H9 (cell line): ENCODE data around the gene RAP1GAP2. TPM values are rescaled to one million over a fixed set of nuclear protein-coding genes. Genes with fewer than 3 reads are reported as not detected.

ENCODE experiments used
- DNase-seq: peaks from one replicate; pipeline ENCODE4 v3.0.0-alpha.2; 2017
- H2AFZ ChIP-seq: one replicate; pipeline ENCODE4 v1.6.1; 2013; ENCODE audit warnings: mild to moderate bottlenecking, low read length, control low read depth, moderate library complexity
- H2AK5ac ChIP-seq: 2 replicates; pipeline ENCODE4 v1.6.1; 2013; ENCODE audit warnings: low read length, control low read depth, mixed read lengths; ENCODE audit not compliant: insufficient read length
- H2BK120ac ChIP-seq: one replicate; pipeline ENCODE4 v1.6.1; 2013; ENCODE audit warnings: low read depth, mild to moderate bottlenecking, low read length, control low read depth, inconsistent platforms; ENCODE audit not compliant: poor library complexity, severe bottlenecking
- H2BK12ac ChIP-seq: 2 replicates; pipeline ENCODE4 v1.6.1; 2013; ENCODE audit warnings: low read length, control low read depth, mixed read lengths, low read depth; ENCODE audit not compliant: insufficient read length
- H2BK15ac ChIP-seq: 2 replicates; pipeline ENCODE4 v1.6.1; 2013; ENCODE audit warnings: low read depth, low read length, control low read depth
- H2BK20ac ChIP-seq: one replicate; pipeline ENCODE4 v1.6.1; 2013; ENCODE audit warnings: low read depth, mild to moderate bottlenecking, low read length, control low read depth, inconsistent platforms; ENCODE audit not compliant: poor library complexity, severe bottlenecking
- H2BK5ac ChIP-seq: 2 replicates; pipeline ENCODE4 v1.6.1; 2013; ENCODE audit warnings: low read length, control low read depth, mixed read lengths; ENCODE audit not compliant: insufficient read length
- H3K14ac ChIP-seq: 2 replicates; pipeline ENCODE4 v1.6.1; 2013; ENCODE audit warnings: low read length, control low read depth; ENCODE audit not compliant: insufficient read depth
- H3K18ac ChIP-seq: 2 replicates; pipeline ENCODE4 v1.6.1; 2013; ENCODE audit warnings: low read depth, mild to moderate bottlenecking, mixed read lengths, low read length, control low read depth; ENCODE audit not compliant: insufficient read length
- H3K23ac ChIP-seq: 2 replicates; pipeline ENCODE4 v1.6.1; 2013; ENCODE audit warnings: low read length, control low read depth, mixed read lengths, low read depth; ENCODE audit not compliant: insufficient read length
- H3K23me2 ChIP-seq: 2 replicates; pipeline ENCODE4 v1.6.1; 2013; ENCODE audit warnings: low read depth, mild to moderate bottlenecking, mixed read lengths, low read length, control low read depth; ENCODE audit not compliant: insufficient read length, poor library complexity, severe bottlenecking
- H3K27ac ChIP-seq: 2 replicates; pipeline ENCODE4 v1.5.1; 2013; ENCODE audit warnings: low read length, control low read depth, mixed read lengths, low read depth; ENCODE audit not compliant: insufficient read length
- H3K27me3 ChIP-seq: 2 replicates; pipeline ENCODE4 v1.6.1; 2013; ENCODE audit warnings: low read length, control low read depth, inconsistent platforms; ENCODE audit not compliant: insufficient read depth
- H3K4ac ChIP-seq: 2 replicates; pipeline ENCODE4 v1.6.1; 2013; ENCODE audit warnings: low read depth, mild to moderate bottlenecking, control low read depth, inconsistent platforms, low read length, moderate library complexity
- H3K4me1 ChIP-seq: 2 replicates; pipeline ENCODE4 v1.6.1; 2013; ENCODE audit warnings: low read length, control low read depth, inconsistent platforms; ENCODE audit not compliant: insufficient read depth
- H3K4me2 ChIP-seq: 2 replicates; pipeline ENCODE4 v1.6.1; 2013; ENCODE audit warnings: low read length, control low read depth, mixed read lengths; ENCODE audit not compliant: insufficient read length, insufficient read depth
- H3K56ac ChIP-seq: 2 replicates; pipeline ENCODE4 v1.6.1; 2013; ENCODE audit warnings: low read depth, mild to moderate bottlenecking, mixed read lengths, low read length, control low read depth; ENCODE audit not compliant: insufficient read length
- H3K79me1 ChIP-seq: 2 replicates; pipeline ENCODE4 v1.6.1; 2013; ENCODE audit warnings: low read depth, mild to moderate bottlenecking, moderate library complexity, low read length, control low read depth, inconsistent platforms; ENCODE audit not compliant: insufficient read depth, poor library complexity, severe bottlenecking
- H3K79me2 ChIP-seq: 2 replicates; pipeline ENCODE4 v1.6.1; 2013; ENCODE audit warnings: low read length, control low read depth, inconsistent platforms; ENCODE audit not compliant: insufficient read depth
- H3K9ac ChIP-seq: 2 replicates; pipeline ENCODE4 v1.6.1; 2013; ENCODE audit warnings: low read length, control low read depth, mixed read lengths; ENCODE audit not compliant: insufficient read length; ENCODE audit errors: extremely low read depth
- H3K9me3 ChIP-seq: one replicate; pipeline ENCODE4 v1.6.1; 2013; ENCODE audit warnings: low read depth, low read length, inconsistent platforms; ENCODE audit not compliant: control insufficient read depth
- H3T11ph ChIP-seq: one replicate; pipeline ENCODE4 v1.6.1; 2013; ENCODE audit warnings: mild to moderate bottlenecking, low read length, control low read depth, inconsistent platforms
- H4K20me1 ChIP-seq: one replicate; pipeline ENCODE4 v1.6.1; 2013; ENCODE audit not compliant: control insufficient read depth, insufficient read length, insufficient read depth
- H4K5ac ChIP-seq: 2 replicates; pipeline ENCODE4 v1.6.1; 2013; ENCODE audit warnings: low read depth, mild to moderate bottlenecking, mixed read lengths, low read length, control low read depth; ENCODE audit not compliant: insufficient read length
- H4K8ac ChIP-seq: replicated peaks from 2 replicates; pipeline ENCODE4 v1.6.1; 2013; ENCODE audit warnings: low read length, control low read depth, mixed read lengths, low read depth; ENCODE audit not compliant: insufficient read length
- H4K91ac ChIP-seq: 2 replicates; pipeline ENCODE4 v1.6.1; 2013; ENCODE audit warnings: low read depth, mild to moderate bottlenecking, moderate library complexity, mixed read lengths, low read length, control low read depth; ENCODE audit not compliant: insufficient read length
- H3K27ac Mint-ChIP-seq, 3 experiments: 2 replicates in 2 of 3; 3 replicates in 1 of 3; pipeline ENCODE4 v1.8.0; 2020 to 2021; ENCODE audit warnings: mixed read lengths in 3 of 3, mild to moderate bottlenecking in 1 of 3, moderate library complexity in 1 of 3
- H3K27me3 Mint-ChIP-seq: 2 replicates; pipeline ENCODE4 v1.8.0; 2021; ENCODE audit warnings: low read depth, mild to moderate bottlenecking, moderate library complexity, mixed read lengths
- H3K36me3 Mint-ChIP-seq, 3 experiments: 2 replicates in 2 of 3; 3 replicates in 1 of 3; pipeline ENCODE4 v1.8.0; 2020 to 2021; ENCODE audit warnings: low read depth in 3 of 3, mixed read lengths in 3 of 3; ENCODE audit not compliant: insufficient read depth in 1 of 3
- H3K4me1 Mint-ChIP-seq, 2 experiments: 2 replicates each; pipeline ENCODE4 v1.8.0; 2020; ENCODE audit warnings: mixed read lengths in 2 of 2
- H3K4me3 Mint-ChIP-seq, 2 experiments: 2 replicates in 1 of 2; 3 replicates in 1 of 2; pipeline ENCODE4 v1.8.0; 2020 to 2021; ENCODE audit warnings: mild to moderate bottlenecking in 2 of 2, mixed read lengths in 2 of 2, moderate library complexity in 1 of 2
- H3K9me3 Mint-ChIP-seq, 2 experiments: 2 replicates in 1 of 2; 3 replicates in 1 of 2; pipeline ENCODE4 v1.8.0; 2020; ENCODE audit warnings: mild to moderate bottlenecking in 2 of 2, mixed read lengths in 2 of 2, moderate library complexity in 1 of 2
- WGBS: extraction: QIAGEN DNeasy Blood & Tissue Kit; methylation state at CpG from one replicate; pipeline ENCODE4 v1.1.7; 2013; ENCODE audit warnings: missing lambda C conversion rate, low lambda C conversion rate, mixed read lengths; ENCODE audit not compliant: insufficient read length; ENCODE audit errors: extremely low coverage; 5-methylcytosine and 5-hydroxymethylcytosine counted together
- total RNA-seq: library from RNA; stranded (reverse); gene quantifications from 2 replicates; pipeline ENCODE4 v1.2.1, GENCODE V29; 2021
- TF ChIP-seq, protein P1 (sequence below): fragments of 200-600 bp; sonication (generic); conservative IDR thresholded peaks from 3 replicates; pipeline ENCODE4 v1.8.0; 2021; ENCODE audit warnings: antibody characterized with exemption, mild to moderate bottlenecking

Gene RAP1GAP2
- total RNA-seq, 1 experiment from 2014 or later = 33.8 TPM

DNA sequence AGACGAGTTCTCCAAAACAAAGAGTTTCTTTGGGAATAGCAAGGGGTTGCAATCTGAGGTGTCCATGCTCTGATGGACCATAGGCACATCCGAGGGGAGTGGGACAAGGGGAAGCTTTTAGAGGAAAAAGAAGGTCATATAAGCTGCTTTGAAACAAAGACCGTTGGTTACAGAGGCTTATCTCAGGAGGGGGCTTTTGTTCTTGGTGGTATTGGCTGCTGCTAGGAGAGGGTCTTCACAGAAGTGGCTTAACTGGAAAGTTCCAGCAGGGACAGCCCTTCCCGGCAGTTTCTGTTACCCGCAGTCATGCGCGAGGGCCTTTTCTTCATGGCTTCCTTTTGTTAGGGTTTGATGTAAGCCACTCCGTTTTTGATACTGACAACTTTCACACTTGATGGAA is 76.0 kb downstream of the RAP1GAP2 start:
- Histone ChIP-seq H3K9me3 (no peaks in the 10 kb centered on the region), H4K91ac (no peak overlapping the region), H2BK120ac (no peak overlapping the region), H2BK15ac (no peak overlapping the region), H3K27ac (peak overlapping the region; percentile 66), H2BK20ac (peak overlapping the region; percentile 90), H3K4me1 (peaks cover 17% of the 10 kb centered on the region; the same call in 1 of the 2 replicates), H3K27me3 (no peaks in the 10 kb centered on the region), H3K23me2 (peaks cover 3% of the 10 kb centered on the region), H3K14ac (no peak overlapping the region), H4K20me1 (no peaks in the 10 kb centered on the region), H2AK5ac (no peak overlapping the region), H2BK5ac (no peak overlapping the region), H3K9ac (no peak overlapping the region), H3K79me2 (no peaks in the 10 kb centered on the region; the same call in 1 of the 2 replicates), H3T11ph (no peak overlapping the region), H3K4me2 (no peak overlapping the region), H3K79me1 (no peaks in the 10 kb centered on the region), H2AFZ (no peak overlapping the region), H3K56ac (no peak overlapping the region), H3K23ac (no peak overlapping the region), H4K8ac (no peak overlapping the region), H3K4ac (no peak overlapping the region), H4K5ac (no peak overlapping the region), H2BK12ac (peak overlapping the region; percentile 47), H3K18ac (peak overlapping the region; percentile 64)
- WGBS = no CpG with 5 or more reads among the region's 8 CpGs
- Mint-ChIP-seq H3K27me3 (no peaks in the 10 kb centered on the region; the same call in 1 of the 2 replicates), H3K36me3 (peaks cover 2 to 5% (median 3%) of the 10 kb centered on the region in 3 experiments; a peak in 5 of 7 replicates), H3K4me1 (peaks cover 66 to 85% of the 10 kb centered on the region in 2 experiments), H3K27ac (peak overlapping the region; percentile 82 to 98 (median 92)), H3K9me3 (no peaks in the 10 kb centered on the region; a peak in 1 of 5 replicates), H3K4me3 (peak overlapping the region; percentile 40 to 43; a peak in 4 of 5 replicates)
- DNase-seq = peak; percentile 79
- TF ChIP-seq, protein P1, sequence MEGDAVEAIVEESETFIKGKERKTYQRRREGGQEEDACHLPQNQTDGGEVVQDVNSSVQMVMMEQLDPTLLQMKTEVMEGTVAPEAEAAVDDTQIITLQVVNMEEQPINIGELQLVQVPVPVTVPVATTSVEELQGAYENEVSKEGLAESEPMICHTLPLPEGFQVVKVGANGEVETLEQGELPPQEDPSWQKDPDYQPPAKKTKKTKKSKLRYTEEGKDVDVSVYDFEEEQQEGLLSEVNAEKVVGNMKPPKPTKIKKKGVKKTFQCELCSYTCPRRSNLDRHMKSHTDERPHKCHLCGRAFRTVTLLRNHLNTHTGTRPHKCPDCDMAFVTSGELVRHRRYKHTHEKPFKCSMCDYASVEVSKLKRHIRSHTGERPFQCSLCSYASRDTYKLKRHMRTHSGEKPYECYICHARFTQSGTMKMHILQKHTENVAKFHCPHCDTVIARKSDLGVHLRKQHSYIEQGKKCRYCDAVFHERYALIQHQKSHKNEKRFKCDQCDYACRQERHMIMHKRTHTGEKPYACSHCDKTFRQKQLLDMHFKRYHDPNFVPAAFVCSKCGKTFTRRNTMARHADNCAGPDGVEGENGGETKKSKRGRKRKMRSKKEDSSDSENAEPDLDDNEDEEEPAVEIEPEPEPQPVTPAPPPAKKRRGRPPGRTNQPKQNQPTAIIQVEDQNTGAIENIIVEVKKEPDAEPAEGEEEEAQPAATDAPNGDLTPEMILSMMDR = no peak
